ENCODE measurements around the gene TLE3. TPM values are rescaled to one million over a fixed set of nuclear protein-coding genes. Genes with fewer than 3 reads are reported as not detected.

TLE3 gene
- polyA plus RNA-seq, 1 of the 3 experiments (the other 2 are of a cell fraction): 14.7 TPM

DNA sequence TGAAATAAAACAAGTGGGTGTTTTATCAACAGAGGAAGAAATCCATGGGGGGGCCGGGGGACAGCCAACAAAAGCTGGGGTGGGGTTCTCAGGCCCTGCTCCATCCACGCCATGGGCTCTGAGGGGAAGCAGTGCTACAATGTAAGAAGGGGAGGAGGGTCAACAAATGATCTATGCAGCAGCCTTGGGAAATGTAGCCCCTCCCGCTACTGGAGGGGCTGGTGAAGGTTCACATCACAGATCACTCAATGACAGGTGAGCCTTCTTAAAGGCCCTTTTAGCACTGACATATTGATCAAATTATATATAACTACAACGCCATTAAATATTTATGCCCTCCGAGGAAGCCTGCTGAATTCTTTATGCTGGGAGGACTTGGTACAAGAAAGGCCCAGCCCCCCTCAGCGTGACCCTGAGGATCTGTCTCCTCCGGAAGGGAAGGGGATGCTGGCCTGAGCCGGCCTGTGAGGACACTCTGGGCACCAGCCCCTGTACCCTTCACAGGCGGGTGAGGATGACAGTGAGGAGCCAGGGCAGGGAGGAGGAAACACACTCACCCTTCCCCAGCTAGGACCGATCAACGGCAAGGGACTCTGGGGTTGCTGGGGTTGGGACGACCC is 15.3 kb downstream of the TLE3 start:
- Histone ChIP-seq H3K27me3 (ENCODE audit: insufficient read depth) (no peaks in the 10 kb centered on the region), H3K9ac (no peak overlapping the region), H3K9me2 (no peaks in the 10 kb centered on the region), H3K27ac (ENCODE audit: low read depth in 2 of 2, low read length in 1 of 2) (no peak overlapping the region), H4K20me1 (ENCODE audit: insufficient read depth) (peaks cover 46% of the 10 kb centered on the region), H3K4me2 (no peak overlapping the region), H3K4me3 (ENCODE audit: low read depth in 2 of 2, low read length in 1 of 2) (no peak overlapping the region), H3K9me3 (no peaks in the 10 kb centered on the region), H3K4me1 (ENCODE audit: control insufficient read depth in 1 of 2, insufficient read depth in 2 of 2, low read depth in 1 of 2, low read length in 1 of 2) (peaks cover 0 to 34% of the 10 kb centered on the region in 2 experiments; a peak in 2 of 4 replicates), H3K36me3 (replicated peaks in 1 of 2; ENCODE audit: control insufficient read depth in 1 of 2, insufficient read depth in 2 of 2, low read length in 1 of 2) (peaks cover 10 to 73% of the 10 kb centered on the region in 2 experiments), H3K79me2 (ENCODE audit: insufficient read depth) (peaks cover 6% of the 10 kb centered on the region; the same call in 1 of the 2 replicates), H2AFZ (ENCODE audit: low read depth) (no peak overlapping the region), H3F3A (replicated peaks; ENCODE audit: insufficient read depth) (no peaks in the 10 kb centered on the region)
- 95% methylated on average over 12 of the region's 12 CpGs for WGBS (ENCODE audit: low lambda C conversion rate)
- DNase-seq: no peak
- TF ChIP-seq GABPA (IDR thresholded peaks at IDR 0.05; ENCODE audit: low read depth) (no peak), ELF1 (IDR thresholded peaks at IDR 0.05) (no peak)
- POLR2A ChIA-PET: interaction anchor here (0.7 to 1.2 kb wide), 2 partner anchors 9 to 73 kb away, joined by 3 to 5 read pairs; no protein-coding TSS in a partner anchor
- CTCF ChIA-PET: interaction anchor here (1.0 to 1.2 kb wide), 2 partner anchors 385 to 616 kb away, joined by 3 read pairs; no protein-coding TSS in a partner anchor

DNA sequence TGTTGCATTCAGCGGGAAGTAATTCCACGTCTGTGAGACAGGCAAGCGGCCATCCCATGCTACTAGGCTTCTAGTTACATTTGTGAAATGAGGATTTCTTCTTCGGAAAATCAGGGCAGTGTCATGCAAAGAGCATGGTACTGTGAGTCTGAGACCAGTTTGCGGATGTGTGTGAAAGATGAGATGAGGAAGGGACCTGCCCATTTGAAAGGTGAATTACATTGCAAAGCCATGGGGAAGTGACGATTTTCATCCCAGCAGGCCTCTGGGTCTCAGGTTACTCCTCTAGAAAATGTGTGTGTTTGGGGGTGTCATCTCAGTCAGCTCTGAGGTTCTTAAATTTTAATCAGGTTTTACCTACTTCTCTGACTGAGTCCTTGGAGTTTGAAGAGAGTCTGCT is 16.1 kb downstream of the TLE3 start:
- DNase-seq: no peak
- Histone ChIP-seq H3K9ac (no peak overlapping the region), H3K27me3 (ENCODE audit: insufficient read depth) (no peaks in the 10 kb centered on the region), H3K4me1 (ENCODE audit: control insufficient read depth in 1 of 2, insufficient read depth in 2 of 2, low read depth in 1 of 2, low read length in 1 of 2) (peaks cover 0 to 31% of the 10 kb centered on the region in 2 experiments; a peak in 2 of 4 replicates), H3K36me3 (replicated peaks in 1 of 2; ENCODE audit: control insufficient read depth in 1 of 2, insufficient read depth in 2 of 2, low read length in 1 of 2) (peaks cover 10 to 66% of the 10 kb centered on the region in 2 experiments), H3K79me2 (ENCODE audit: insufficient read depth) (peaks cover 6% of the 10 kb centered on the region; the same call in 1 of the 2 replicates), H3K9me3 (no peaks in the 10 kb centered on the region), H2AFZ (ENCODE audit: low read depth) (no peak overlapping the region), H3F3A (replicated peaks; ENCODE audit: insufficient read depth) (no peaks in the 10 kb centered on the region), H4K20me1 (ENCODE audit: insufficient read depth) (peaks cover 49% of the 10 kb centered on the region), H3K27ac (ENCODE audit: low read depth in 2 of 2, low read length in 1 of 2) (no peak overlapping the region), H3K4me3 (ENCODE audit: low read depth in 2 of 2, low read length in 1 of 2) (no peak overlapping the region), H3K9me2 (no peaks in the 10 kb centered on the region), H3K4me2 (no peak overlapping the region)
- ChIA-PET CTCF (no interaction called here), POLR2A (no interaction called here)
- TF ChIP-seq MEF2A (IDR thresholded peaks at IDR 0.05; ENCODE audit: borderline replicate concordance, low read depth) (no peak), EZH2phosphoT487 (IDR thresholded peaks at IDR 0.05; ENCODE audit: borderline replicate concordance, low read depth) (no peak), POLR2AphosphoS5 (IDR thresholded peaks at IDR 0.05; ENCODE audit: low read depth, low read length) (no peak), NFIC (IDR thresholded peaks at IDR 0.05; ENCODE audit: borderline replicate concordance) (no peak), JUND (IDR thresholded peaks at IDR 0.05) (no peak), YY1 (IDR thresholded peaks at IDR 0.05; ENCODE audit: low read depth) (no peak), ELF1 (IDR thresholded peaks at IDR 0.05) (no peak), GATA2 (CRISPR knock-in tag; IDR thresholded peaks at IDR 0.05) (no peak), CHD2 (IDR thresholded peaks at IDR 0.05; ENCODE audit: low read length, partially characterized antibody) (no peak), FOXM1 (IDR thresholded peaks at IDR 0.05; ENCODE audit: low read depth) (no peak), MXI1 (IDR thresholded peaks at IDR 0.05; ENCODE audit: low read depth, low read length) (no peak), EP300 (IDR thresholded peaks at IDR 0.05; ENCODE audit: borderline replicate concordance in 1 of 2, low read depth in 1 of 2, low read length in 1 of 2) (no peak), SMC3 (IDR thresholded peaks at IDR 0.05; ENCODE audit: low read depth, low read length) (no peak), RXRA (IDR thresholded peaks at IDR 0.05; ENCODE audit: borderline replicate concordance, low read depth) (no peak), RFX5 (IDR thresholded peaks at IDR 0.05; ENCODE audit: low read length) (no peak), FOSL2 (IDR thresholded peaks at IDR 0.05; ENCODE audit: borderline replicate concordance, low read depth) (no peak), RAD21 (IDR thresholded peaks at IDR 0.05; ENCODE audit: low read length) (no peak)
- TF ChIP-seq, protein P1, sequence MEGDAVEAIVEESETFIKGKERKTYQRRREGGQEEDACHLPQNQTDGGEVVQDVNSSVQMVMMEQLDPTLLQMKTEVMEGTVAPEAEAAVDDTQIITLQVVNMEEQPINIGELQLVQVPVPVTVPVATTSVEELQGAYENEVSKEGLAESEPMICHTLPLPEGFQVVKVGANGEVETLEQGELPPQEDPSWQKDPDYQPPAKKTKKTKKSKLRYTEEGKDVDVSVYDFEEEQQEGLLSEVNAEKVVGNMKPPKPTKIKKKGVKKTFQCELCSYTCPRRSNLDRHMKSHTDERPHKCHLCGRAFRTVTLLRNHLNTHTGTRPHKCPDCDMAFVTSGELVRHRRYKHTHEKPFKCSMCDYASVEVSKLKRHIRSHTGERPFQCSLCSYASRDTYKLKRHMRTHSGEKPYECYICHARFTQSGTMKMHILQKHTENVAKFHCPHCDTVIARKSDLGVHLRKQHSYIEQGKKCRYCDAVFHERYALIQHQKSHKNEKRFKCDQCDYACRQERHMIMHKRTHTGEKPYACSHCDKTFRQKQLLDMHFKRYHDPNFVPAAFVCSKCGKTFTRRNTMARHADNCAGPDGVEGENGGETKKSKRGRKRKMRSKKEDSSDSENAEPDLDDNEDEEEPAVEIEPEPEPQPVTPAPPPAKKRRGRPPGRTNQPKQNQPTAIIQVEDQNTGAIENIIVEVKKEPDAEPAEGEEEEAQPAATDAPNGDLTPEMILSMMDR (IDR thresholded peaks at IDR 0.05): no peak
- TF ChIP-seq, protein P2, sequence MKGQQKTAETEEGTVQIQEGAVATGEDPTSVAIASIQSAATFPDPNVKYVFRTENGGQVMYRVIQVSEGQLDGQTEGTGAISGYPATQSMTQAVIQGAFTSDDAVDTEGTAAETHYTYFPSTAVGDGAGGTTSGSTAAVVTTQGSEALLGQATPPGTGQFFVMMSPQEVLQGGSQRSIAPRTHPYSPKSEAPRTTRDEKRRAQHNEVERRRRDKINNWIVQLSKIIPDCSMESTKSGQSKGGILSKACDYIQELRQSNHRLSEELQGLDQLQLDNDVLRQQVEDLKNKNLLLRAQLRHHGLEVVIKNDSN (IDR thresholded peaks at IDR 0.05; ENCODE audit: borderline replicate concordance, low read depth): no peak
- TF ChIP-seq, protein P3, sequence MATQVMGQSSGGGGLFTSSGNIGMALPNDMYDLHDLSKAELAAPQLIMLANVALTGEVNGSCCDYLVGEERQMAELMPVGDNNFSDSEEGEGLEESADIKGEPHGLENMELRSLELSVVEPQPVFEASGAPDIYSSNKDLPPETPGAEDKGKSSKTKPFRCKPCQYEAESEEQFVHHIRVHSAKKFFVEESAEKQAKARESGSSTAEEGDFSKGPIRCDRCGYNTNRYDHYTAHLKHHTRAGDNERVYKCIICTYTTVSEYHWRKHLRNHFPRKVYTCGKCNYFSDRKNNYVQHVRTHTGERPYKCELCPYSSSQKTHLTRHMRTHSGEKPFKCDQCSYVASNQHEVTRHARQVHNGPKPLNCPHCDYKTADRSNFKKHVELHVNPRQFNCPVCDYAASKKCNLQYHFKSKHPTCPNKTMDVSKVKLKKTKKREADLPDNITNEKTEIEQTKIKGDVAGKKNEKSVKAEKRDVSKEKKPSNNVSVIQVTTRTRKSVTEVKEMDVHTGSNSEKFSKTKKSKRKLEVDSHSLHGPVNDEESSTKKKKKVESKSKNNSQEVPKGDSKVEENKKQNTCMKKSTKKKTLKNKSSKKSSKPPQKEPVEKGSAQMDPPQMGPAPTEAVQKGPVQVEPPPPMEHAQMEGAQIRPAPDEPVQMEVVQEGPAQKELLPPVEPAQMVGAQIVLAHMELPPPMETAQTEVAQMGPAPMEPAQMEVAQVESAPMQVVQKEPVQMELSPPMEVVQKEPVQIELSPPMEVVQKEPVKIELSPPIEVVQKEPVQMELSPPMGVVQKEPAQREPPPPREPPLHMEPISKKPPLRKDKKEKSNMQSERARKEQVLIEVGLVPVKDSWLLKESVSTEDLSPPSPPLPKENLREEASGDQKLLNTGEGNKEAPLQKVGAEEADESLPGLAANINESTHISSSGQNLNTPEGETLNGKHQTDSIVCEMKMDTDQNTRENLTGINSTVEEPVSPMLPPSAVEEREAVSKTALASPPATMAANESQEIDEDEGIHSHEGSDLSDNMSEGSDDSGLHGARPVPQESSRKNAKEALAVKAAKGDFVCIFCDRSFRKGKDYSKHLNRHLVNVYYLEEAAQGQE (IDR thresholded peaks at IDR 0.05; ENCODE audit: low read depth, low read length): no peak
- 80% methylated on average over 6 of the region's 6 CpGs for WGBS (ENCODE audit: low lambda C conversion rate)
